Aorta (tissue), 5 donors: Measurements from ENCODE around the gene PHYHIPL. TPM values are rescaled to one million over a fixed set of nuclear protein-coding genes. Genes with fewer than 3 reads are reported as not detected.

Experiments used
- ATAC-seq: fragments of 200-7000 bp; cut with Tn5 transposase; one replicate; pipeline ENCODE4 v1.9.1; 2022; ENCODE audit warnings: moderate library complexity; ENCODE audit not compliant: low FRiP score
- DNase-seq, 2 donors: peaks; one replicate each; pipeline ENCODE4 v3.0.0-alpha.2; 2020
- H3K27ac ChIP-seq, 2 donors: one replicate each; pipeline ENCODE4 v1.5.1; 2013; ENCODE audit warnings: low read length in 2 of 2, mild to moderate bottlenecking in 2 of 2, moderate library complexity in 2 of 2, control low read depth in 1 of 2, inconsistent platforms in 1 of 2, low read depth in 1 of 2
- H3K27me3 ChIP-seq, 2 donors: one replicate each; pipeline ENCODE4 v1.6.1; 2013; ENCODE audit warnings: control low read depth in 1 of 2, low read length in 1 of 2, mild to moderate bottlenecking in 1 of 2, moderate library complexity in 1 of 2; ENCODE audit not compliant: insufficient read depth in 2 of 2, control insufficient read depth in 1 of 2
- H3K36me3 ChIP-seq, 2 donors: one replicate each; pipeline ENCODE4 v1.6.1; 2013; ENCODE audit warnings: control low read depth in 1 of 2, low read length in 1 of 2, mild to moderate bottlenecking in 1 of 2; ENCODE audit not compliant: insufficient read depth in 2 of 2, control insufficient read depth in 1 of 2
- H3K4me1 ChIP-seq, 2 donors: one replicate each; pipeline ENCODE4 v1.6.1; 2013; ENCODE audit warnings: low read length in 2 of 2, control low read depth in 1 of 2, mild to moderate bottlenecking in 1 of 2, moderate library complexity in 1 of 2; ENCODE audit not compliant: insufficient read depth in 2 of 2, control insufficient read depth in 1 of 2
- H3K4me3 ChIP-seq, 2 donors: one replicate each; pipeline ENCODE4 v1.5.1; 2013; ENCODE audit warnings: low read length in 2 of 2, control low read depth in 1 of 2, mild to moderate bottlenecking in 1 of 2
- H3K9me3 ChIP-seq: one replicate; pipeline ENCODE4 v1.6.1; 2013; ENCODE audit warnings: mild to moderate bottlenecking, low read length; ENCODE audit not compliant: control insufficient read depth
- WGBS, 2 donors: extraction: QIAGEN DNeasy Blood & Tissue Kit; methylation state at CpG; one replicate each; pipeline ENCODE4 v1.1.7; 2013; 5-methylcytosine and 5-hydroxymethylcytosine counted together
- intact Hi-C, 2 donors: fragments of 100-400 bp; cut with DNase I; formaldehyde crosslinking; loops; one replicate each; pipeline versions ENCODE4 v1.14.2 to v1.15.0; 2022
- polyA plus RNA-seq, 2 donors: library from polyadenylated mRNA; stranded (reverse); fragments of 200-250 nt; gene quantifications; one replicate each; pipeline ENCODE4 v1.2.3, GENCODE V29; 2013
- total RNA-seq, 2 donors: library from RNA; stranded (reverse); fragmentation: NEBNext Ultra II Directional; extraction: Animal tissue kit (Norgen Biotek cat#: 25700); gene quantifications; one replicate each; pipeline ENCODE4 v1.2.1, GENCODE V29; 2021
- donor health status: healthy with polysubstance abuse.
- donor health status: Bipolar disorder and iron deficiency.
- donor health status: DM: no; HTN: no; CAD: no.
- donor health status: DM: no; HTN: no; CAD: no.
- donor health status: DM: yes; HTN: yes; CAD: no.

Gene PHYHIPL
- total and polyA plus RNA-seq, 4 donors = 0.19 to 2.3 (median 0.54) TPM

GRCh38 chr10:59177031-59177797 is 771 bp downstream of the PHYHIPL start:
- DNase-seq = peak in 1 of 2 donors; percentile 29
- no peak overlapping the region for H3K27ac ChIP-seq
- peak; percentile 81 for ATAC-seq
- peaks cover 0 to 1% of the 10 kb centered on the region in 2 donors for H3K4me1 ChIP-seq
- intact Hi-C loops = loop anchor here (5.0 to 10.0 kb wide), 3 partner anchors 100 to 392 kb away; no protein-coding TSS in a partner anchor
- no peaks in the 10 kb centered on the region for H3K27me3 ChIP-seq
- no peaks in the 10 kb centered on the region for H3K36me3 ChIP-seq
- peak overlapping the region in 1 of 2 donors; percentile 49 for H3K4me3 ChIP-seq
- WGBS, 2 donors = 1% methylated on average over 30 to 41 of the region's 41 CpGs
- H3K9me3 ChIP-seq = no peaks in the 10 kb centered on the region

DNA sequence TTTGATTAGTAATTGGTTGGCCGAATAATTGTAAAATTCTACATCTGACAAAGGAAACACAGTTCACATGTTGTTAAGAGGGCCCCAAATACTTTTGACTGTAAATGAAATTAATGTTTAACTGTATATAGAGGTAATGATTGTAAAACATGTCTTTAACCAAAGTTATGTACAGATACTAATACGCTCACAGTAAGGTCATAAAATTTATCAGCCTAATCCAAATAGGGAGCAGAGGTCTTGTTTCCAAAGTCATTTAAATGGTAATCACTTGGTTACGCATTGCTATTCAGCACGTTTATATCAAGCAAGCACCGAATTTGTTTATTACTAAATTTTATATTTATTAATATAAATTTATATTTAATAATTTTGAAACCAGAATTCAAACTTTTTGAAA is 1.4 kb downstream of the PHYHIPL start:
- Histone ChIP-seq H3K27me3 (no peaks in the 10 kb centered on the region), H3K4me1 (peaks cover 0 to 1% of the 10 kb centered on the region in 2 donors), H3K4me3 (no peak overlapping the region), H3K36me3 (no peaks in the 10 kb centered on the region), H3K9me3 (no peaks in the 10 kb centered on the region), H3K27ac (no peak overlapping the region)
- ATAC-seq = no peak
- no peak for DNase-seq
- 69 to 77% methylated on average over 5 of the region's 5 CpGs for WGBS, 2 donors
- intact Hi-C loops = loop anchor here (5.0 to 10.0 kb wide), 3 partner anchors 101 to 393 kb away; no protein-coding TSS in a partner anchor

- Histone ChIP-seq H3K36me3 (no peaks in the 10 kb centered on the region), H3K4me3 (no peak overlapping the region), H3K9me3 (no peaks in the 10 kb centered on the region), H3K4me1 (peaks cover 0 to 1% of the 10 kb centered on the region in 2 donors), H3K27ac (no peak overlapping the region), H3K27me3 (no peaks in the 10 kb centered on the region)
- DNase-seq (no peak), ATAC-seq (no peak)
- 83 to 90% methylated on average over 2 of the region's 2 CpGs for WGBS, 2 donors
- intact Hi-C loops = loop anchor here (5.0 to 10.0 kb wide), 3 partner anchors 102 to 394 kb away; no protein-coding TSS in a partner anchor
Measured at GRCh38 chr10:59179068-59179467, 2.6 kb downstream of the PHYHIPL start.

- Histone ChIP-seq H3K27me3 (no peaks in the 10 kb centered on the region), H3K4me3 (no peak overlapping the region), H3K36me3 (no peaks in the 10 kb centered on the region), H3K9me3 (no peaks in the 10 kb centered on the region), H3K4me1 (peaks cover 0 to 1% of the 10 kb centered on the region in 2 donors), H3K27ac (no peak overlapping the region)
- 88 to 94% methylated on average over 3 of the region's 3 CpGs for WGBS, 2 donors
- no peak for DNase-seq
- intact Hi-C loops = loop anchor here in 1 of 2 donors (5.0 kb wide), 1 partner anchor 228 kb away; no protein-coding TSS in a partner anchor
- ATAC-seq = no peak
Measured at GRCh38 chr10:59180689-59181270, 4.3 kb downstream of the PHYHIPL start.

DNA sequence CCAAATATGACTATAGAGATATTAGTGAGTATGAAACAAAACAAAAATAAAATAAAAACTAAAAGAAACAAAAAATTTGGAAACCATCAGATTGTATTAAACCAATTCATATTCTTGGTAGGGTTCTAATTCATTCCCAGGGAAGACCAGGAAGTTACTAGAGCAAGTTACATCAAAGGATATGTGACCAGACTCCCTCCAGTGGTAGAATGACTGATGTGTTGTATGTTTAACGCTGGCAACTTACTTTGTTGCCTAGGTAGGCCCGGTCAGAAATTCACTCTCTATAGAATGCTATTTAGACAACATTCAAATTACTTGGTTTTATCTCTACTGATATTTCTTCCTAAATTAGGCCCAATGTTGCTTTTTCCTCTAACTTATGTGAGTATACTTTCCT is 5.2 kb downstream of the PHYHIPL start:
- H3K9me3 ChIP-seq = no peaks in the 10 kb centered on the region
- DNase-seq (no peak), ATAC-seq (no peak)
- WGBS, 2 donors = 13 to 16% methylated on average over 2 of the region's 2 CpGs
- H3K27ac ChIP-seq = no peak overlapping the region
- H3K27me3 ChIP-seq = no peaks in the 10 kb centered on the region
- peaks cover 0 to 1% of the 10 kb centered on the region in 2 donors for H3K4me1 ChIP-seq
- H3K4me3 ChIP-seq = no peak overlapping the region
- no peaks in the 10 kb centered on the region for H3K36me3 ChIP-seq
- intact Hi-C loops = loop anchor here in 1 of 2 donors (5.0 kb wide), 1 partner anchor 229 kb away; no protein-coding TSS in a partner anchor

- intact Hi-C loops = no loop called here
- ATAC-seq = no peak
- WGBS, 2 donors = 94 to 96% methylated on average over 1 of the region's 1 CpG
Measured at GRCh38 chr10:59190332-59190731, 13.9 kb downstream of the PHYHIPL start.

DNA sequence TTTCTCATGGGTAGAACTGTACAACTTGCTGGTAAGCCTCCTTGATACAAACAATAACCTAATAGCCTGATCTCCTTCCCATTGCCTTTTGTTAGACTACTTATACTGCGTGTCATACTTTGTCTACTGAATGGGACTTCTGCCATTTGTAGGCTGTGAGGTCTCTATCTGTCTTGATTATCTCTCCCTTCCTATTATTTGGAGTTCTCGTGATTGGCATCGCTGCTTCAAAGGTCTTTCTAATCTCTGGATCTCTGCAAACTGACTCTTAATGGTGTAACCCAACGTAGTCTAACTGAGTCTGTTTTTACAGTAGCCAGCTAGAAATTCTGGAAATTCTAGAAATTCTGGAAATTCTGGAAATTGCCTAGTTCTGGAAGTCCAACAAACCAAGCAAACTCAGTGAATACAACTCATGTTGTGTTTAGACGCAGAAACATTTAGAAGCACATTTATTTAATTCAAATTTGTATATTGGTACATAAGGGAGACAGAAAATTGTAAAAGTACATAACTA is 29.8 kb downstream of the PHYHIPL start:
- DNase-seq (no peak), ATAC-seq (no peak)
- Histone ChIP-seq H3K27me3 (no peaks in the 10 kb centered on the region), H3K4me1 (no peaks in the 10 kb centered on the region), H3K27ac (no peak overlapping the region), H3K9me3 (no peaks in the 10 kb centered on the region), H3K4me3 (no peak overlapping the region), H3K36me3 (no peaks in the 10 kb centered on the region)
- WGBS, 2 donors = 96 to 97% methylated on average over 5 of the region's 5 CpGs
- intact Hi-C loops = no loop called here

More at GRCh38 chr10:59190332-59190731, 13.9 kb downstream of the PHYHIPL start:
- Histone ChIP-seq H3K9me3 (no peaks in the 10 kb centered on the region), H3K27ac (no peak overlapping the region), H3K4me1 (no peaks in the 10 kb centered on the region), H3K27me3 (no peaks in the 10 kb centered on the region), H3K4me3 (no peak overlapping the region), H3K36me3 (no peaks in the 10 kb centered on the region)
- DNase-seq = no peak

GRCh38 chr10:59212301-59212798 is 35.9 kb downstream of the PHYHIPL start:
- no peak overlapping the region for H3K4me3 ChIP-seq
- 80 to 83% methylated on average over 2 of the region's 2 CpGs for WGBS, 2 donors
- no peaks in the 10 kb centered on the region for H3K4me1 ChIP-seq

More at GRCh38 chr10:59212301-59212798, 35.9 kb downstream of the PHYHIPL start:
- intact Hi-C loops = no loop called here
- DNase-seq (no peak), ATAC-seq (no peak)
- Histone ChIP-seq H3K9me3 (no peaks in the 10 kb centered on the region), H3K27me3 (no peaks in the 10 kb centered on the region), H3K27ac (no peak overlapping the region), H3K36me3 (no peaks in the 10 kb centered on the region)
